Posterior vena cava (tissue), 2 donors: ENCODE data around the gene BRAF. TPM values are rescaled to one million over a fixed set of nuclear protein-coding genes. Genes with fewer than 3 reads are reported as not detected.
"Not testable (repeated sequence)": the region's sequence is repeated elsewhere in the genome, so short reads cannot be mapped to it uniquely, and the experiment has no call there.

ENCODE experiments used
- DNase-seq: peaks from one replicate; pipeline ENCODE4 v3.0.0-alpha.2; 2020; ENCODE audit warnings: low spot score
- intact Hi-C, 2 donors: fragments of 100-400 bp; cut with DNase I; formaldehyde crosslinking; loops; one replicate each; pipeline versions ENCODE4 v1.14.1 to v1.14.2; 2022 to 2023
- total RNA-seq, 2 donors: library from RNA; stranded (reverse); fragmentation: NEBNext Ultra II Directional; extraction: Animal tissue kit (Norgen Biotek cat#: 25700); gene quantifications; one replicate each; pipeline ENCODE4 v1.2.1, GENCODE V29; 2021
- donor health status: DM: yes; HTN: yes; CAD: no.
- donor health status: DM: yes; HTN: yes; CAD: no.

BRAF gene
- total RNA-seq, 2 donors from 2014 or later = 32.9 to 39.8 TPM

DNA sequence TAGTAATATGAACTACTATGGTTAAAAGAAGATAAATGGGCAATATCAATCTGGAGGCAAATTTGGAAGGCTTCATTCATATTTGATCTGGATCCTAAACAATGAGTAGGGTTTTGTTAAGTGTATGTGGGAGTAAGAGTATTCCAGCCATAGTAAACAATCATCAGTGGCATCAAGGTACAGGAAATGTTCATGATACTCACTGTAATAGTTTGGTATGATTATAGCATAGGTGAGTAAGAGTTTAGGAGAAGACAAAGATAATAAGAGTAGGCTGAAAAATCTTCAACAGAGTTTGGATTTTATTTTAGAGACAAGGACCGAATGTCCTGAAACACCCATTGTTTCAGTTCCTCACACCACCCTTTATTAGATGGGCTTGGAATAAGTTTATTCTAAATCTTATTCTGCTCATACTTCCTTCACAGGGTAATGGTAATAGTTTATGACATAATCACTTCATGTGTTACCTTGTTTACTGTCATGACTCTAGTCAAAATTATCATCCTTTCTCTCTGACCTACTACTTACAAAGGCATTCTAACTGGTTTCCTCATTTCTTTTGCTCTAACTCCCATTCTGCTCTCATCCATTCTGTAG is 38.9 kb downstream of the BRAF start:
- intact Hi-C loops = no loop called here
- no peak for DNase-seq

DNA sequence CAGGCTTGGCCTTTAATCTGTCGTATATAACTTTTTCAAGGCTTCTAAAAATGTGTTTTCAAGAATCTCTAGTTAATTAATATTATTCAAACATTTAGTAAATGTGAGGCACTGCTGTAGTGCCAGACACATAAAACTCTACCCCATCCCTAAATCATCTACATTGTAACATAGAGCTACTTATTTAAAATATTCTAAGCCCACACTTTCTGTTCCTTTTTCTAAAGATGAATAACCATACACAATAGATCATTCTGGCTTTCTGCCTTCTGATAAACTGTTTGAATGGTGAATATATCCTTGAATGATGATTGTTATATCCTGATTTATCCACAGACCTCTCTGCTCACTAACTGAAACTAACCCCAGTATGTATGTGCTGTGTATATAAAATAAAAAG is 41.4 kb downstream of the BRAF start:
- no peak for DNase-seq
- intact Hi-C loops = no loop called here

DNA sequence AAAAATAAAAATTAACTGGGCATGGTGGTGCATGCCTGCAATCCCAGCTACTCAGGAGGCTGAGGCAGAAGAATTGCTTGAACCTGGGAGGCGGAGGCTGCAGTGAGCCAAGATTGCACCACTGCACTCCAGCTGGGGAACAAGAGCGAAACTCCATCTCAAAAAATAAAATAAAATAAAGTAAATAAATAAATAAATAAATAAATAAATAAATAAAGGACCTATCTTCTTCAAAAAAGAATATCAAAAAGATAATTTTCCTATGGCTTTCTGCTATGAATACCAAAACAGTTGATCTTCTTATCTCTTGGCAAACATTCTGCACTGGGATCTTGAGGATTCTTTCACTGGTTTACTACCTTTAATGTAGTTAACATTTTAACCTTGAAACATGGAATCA is 41.9 kb downstream of the BRAF start:
- DNase-seq, intact Hi-C loops: not testable (repeated sequence)

DNA sequence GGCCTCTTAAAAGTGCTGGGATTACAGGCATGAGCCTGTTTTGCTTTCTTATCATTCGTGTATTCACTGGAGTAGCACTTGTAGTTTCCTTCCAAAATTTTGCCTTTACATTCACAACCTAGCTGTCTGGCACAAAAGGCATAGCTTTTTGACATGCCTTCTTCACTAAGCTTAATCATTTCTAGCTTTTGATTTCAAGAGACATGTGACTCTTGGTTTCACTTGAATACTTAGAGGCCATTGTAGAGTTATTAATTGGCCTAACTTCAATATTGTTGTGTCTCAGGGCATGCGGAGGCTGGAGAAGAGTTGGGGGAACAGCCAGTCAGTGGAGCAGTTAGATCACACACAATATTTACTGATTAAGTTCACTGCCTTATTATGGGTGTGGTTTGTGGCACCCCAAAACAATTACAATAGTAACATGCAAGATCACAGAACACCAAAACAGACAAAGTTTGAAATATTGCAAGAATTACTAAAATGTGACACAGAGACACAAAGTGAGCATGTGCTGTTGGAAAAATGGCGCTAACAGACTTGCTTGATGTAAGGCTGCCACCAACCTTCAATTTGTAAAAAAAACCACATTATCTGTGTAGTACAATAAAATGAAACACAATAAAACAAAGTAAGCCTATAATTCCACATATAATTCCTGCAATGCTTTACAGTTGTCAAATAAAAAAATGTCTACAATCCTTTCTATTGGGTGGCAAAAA is 43.1 kb downstream of the BRAF start:
- intact Hi-C loops = no loop called here

DNA sequence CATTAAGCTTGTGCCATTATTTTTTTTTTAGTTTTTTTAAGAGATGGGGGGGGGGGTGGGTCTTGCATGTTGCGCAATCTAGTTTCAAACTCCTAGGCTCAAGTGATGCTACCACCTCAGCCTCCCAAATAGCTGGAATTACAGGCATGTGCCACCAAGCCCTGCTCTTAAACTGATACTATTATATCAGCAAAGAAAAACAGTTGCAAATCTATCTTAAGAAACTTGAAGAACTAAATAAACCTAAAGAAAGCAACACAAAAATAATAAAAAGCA is 47.5 kb downstream of the BRAF start:
- intact Hi-C loops = no loop called here
- no peak for DNase-seq

More for the DNA sequence above, 43.1 kb downstream of the BRAF start:
- DNase-seq = no peak

DNA sequence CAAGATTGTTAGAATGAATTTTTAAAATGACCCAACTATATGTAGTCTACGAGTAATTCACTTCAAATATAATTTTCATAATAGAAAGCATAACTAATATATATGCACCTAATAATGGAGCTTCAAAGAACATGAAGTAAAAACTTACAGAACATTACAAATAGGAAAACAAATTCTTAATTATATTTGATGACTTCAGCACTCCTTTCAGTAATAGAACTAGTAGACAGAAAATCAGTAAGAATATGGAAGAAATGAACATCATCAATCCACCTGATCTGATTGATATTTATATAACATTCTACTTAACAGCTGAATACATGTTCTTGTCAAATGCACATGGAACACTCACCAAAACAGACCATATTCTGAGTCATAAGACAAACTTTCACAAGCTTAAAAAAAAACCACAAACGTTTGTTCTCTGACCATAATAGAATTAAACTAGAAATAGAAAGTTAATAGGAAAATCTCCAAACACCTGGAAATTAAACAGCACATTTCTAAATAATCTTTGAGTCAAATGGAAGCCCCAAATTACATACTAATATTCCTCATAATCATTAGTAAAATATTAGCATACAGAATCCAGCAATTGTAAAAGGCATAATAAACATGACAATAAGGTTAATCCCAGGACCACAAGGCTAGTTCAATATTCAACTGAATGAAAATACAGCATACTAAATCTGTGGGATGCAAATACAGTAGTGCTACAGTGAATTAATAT is 48.0 kb downstream of the BRAF start:
- no peak for DNase-seq
- intact Hi-C loops = no loop called here

DNA sequence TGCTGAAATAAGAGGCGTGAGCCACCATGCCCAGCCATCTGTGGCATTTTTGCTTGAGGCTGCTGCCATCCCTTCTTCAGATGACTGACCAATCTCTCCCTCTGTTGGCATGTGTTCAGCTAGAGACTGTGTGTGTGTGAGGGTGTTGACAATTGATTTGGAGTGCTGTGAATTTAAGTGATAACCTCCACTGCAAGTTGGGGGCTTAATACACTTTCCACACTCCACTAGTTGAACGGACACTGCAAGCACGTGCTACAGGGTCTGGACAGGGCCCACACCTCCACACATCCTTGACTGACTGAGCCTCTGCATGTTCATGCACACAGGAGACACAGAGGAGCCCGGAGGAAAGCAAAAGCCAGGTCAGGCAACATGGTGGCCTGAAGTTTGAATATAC is 51.3 kb downstream of the BRAF start:
- no peak for DNase-seq
- intact Hi-C loops = no loop called here

DNA sequence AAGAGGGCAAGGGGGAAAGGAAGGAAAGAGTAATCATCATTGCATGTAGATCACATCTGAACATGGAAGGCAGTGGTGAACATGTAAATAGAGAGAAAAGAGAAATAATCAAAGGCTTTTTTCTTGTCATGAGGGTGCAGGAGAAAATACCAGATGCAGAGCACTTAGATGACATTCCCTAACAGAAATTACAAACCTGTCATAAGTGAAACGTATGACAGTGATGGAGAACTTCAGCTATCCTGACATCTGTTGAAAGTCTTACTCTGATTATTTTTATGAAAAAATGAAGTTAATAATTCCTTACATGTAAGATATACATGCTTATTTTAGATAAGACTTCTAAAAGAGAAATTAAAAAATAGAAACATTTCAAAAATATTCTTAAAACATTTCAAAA is 54.7 kb downstream of the BRAF start:
- no peak for DNase-seq
- intact Hi-C loops = no loop called here

DNA sequence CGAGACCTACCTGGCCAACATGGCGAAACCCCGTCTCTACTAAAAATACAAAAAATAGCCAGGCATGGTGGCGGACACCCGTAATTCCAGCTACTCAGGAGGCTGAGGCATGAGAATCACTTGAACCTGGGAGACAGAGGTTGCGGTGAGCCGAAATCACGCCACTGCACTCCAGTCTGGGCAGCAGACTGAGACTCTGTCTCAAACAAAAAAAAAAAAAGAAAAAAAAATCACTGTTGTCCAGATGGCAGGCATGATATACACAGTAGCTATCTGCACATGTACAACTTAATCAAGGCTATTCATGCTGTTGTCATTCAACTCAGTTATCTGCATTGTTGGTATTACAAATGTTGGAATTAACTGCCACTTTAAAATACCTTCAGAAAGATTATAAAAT is 55.3 kb downstream of the BRAF start:
- intact Hi-C loops = no loop called here
- DNase-seq = no peak

DNA sequence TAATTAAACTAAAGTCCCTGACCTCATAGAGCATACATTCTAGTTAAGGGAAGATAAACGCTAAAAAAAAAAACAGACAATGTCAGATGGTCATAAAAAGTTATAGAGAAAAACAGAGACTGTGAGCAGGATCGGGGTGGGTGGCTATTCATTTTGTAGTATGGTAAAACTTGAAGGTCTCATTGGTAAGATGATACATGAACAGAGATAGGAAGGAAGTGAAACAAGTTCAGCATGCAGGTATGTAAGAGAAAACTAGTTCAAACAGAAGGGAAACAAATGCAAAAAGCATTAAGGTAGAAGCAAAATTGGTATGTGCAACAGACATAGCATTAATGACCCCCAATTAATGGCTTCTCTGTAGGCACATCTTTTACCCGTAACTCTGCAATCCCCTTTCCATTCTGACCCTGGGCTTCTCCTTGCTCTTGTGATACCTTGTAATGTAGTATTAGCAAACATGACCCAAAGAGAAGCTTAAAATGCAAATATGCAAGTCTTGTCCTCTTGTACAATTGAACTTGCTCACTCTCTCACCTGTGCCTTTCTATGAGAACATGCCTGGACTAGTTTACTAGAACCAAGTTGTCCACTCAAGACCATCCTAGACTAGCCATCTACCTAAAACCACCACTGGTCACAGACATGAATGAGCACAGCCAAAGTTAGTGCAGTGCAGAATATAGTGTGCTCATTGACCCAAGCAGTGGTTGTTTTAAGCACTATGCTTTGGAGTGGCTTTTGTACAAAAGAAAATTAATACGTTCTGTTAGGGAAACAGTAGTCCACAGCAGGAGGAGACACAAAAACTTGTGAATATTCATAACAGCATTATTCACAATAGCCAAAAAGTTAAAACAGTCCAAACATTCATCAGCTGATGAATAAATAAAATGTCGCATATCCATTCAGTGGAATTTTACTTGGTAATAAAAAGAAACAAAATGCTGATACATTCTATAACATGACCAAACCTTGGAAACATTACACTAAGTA is 57.0 kb downstream of the BRAF start:
- intact Hi-C loops = no loop called here
- no peak for DNase-seq

DNA sequence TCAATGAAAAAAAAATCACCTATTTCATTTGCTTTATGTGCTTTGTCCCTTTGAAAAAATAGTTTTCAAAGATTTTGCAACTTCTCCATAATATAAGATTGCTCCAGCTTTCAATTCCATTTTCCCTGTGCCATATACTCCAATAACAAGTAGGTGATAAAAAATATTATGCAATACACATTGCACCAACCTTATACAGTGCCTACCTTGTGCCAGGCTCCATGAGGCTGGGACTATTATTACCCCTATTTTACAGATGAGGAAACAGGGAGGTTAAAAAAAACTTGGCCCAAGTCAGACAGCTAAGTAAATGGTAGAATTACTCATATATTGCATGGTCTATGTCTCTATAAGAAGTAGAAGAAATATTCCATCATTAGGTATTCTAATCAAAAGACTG is 57.8 kb downstream of the BRAF start:
- intact Hi-C loops = no loop called here
- no peak for DNase-seq

DNA sequence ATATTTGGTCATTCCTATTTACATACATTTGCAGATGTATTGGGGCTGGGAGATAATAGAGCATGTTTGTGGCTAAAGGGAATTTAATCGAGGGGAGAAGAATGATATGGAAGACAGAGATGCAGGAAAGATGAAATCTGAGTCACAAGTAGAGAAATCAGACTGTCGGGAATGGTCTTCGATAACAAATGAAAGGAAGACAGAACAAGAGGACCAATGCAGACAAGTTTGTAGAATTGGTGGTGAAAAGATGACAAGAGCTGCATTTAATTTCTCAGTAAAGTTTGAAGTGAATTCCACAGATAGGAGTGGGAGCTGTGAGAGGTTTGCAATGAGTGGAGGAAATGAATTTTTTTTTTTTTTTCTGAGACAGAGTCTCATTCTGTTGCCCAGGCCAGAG is 60.0 kb downstream of the BRAF start:
- intact Hi-C loops = no loop called here
- DNase-seq = no peak

DNA sequence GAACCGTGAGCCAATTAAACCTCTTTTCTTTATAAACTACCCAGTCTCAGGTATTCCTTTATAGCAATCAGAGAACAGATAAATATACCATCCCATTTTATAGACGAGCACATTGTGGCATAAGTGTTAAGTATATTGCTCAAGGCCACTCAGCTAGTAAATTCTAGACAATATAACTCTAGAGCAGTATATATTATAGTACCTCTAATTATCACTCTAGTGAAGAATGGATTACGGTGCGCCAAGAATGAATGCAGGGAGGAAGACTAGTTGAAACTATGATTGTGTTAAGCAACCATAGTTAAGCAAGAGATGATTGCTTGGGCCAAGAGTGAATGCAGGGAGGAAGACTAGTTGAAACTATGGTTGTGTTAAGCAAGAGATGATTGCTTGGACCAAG is 60.9 kb downstream of the BRAF start:
- no peak for DNase-seq
- intact Hi-C loops = no loop called here

DNA sequence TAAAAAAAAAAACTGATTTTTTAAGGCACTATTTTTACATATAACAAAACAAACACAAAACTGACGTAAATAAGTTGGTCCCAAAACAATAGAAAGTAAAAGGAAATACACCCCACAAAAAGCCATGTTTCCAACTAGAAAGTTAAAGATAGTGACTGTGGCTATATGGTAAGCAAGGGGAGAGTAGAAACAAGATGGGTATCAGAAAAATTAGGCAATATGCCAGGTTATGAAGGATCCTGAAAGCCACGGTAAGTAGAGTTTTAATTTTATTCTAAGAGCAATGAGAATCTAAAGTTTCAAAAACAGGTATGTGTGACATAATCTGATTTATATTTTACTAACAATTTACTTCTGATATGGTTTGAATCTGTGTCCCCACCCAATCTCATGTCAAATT is 61.5 kb downstream of the BRAF start:
- intact Hi-C loops = no loop called here
- no peak for DNase-seq

DNA sequence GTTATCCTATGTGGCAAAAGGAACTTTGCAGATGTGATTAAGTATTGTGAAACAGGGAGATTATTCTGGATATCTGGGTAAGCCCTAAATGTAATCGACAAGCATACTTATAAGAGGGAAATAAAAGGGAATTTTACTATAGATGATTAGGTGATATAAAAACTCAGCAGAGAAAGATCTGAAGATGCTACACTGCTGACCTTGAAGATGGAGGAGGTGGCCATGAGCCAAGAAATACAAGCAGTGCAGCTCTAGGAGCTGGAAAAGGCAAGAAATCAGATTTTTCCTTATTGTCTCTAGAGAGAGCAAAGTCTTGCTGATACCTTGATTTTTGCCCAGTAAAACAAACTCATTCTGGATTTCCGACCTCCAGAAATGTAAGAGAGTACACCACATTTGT is 67.7 kb downstream of the BRAF start:
- intact Hi-C loops = no loop called here

DNA sequence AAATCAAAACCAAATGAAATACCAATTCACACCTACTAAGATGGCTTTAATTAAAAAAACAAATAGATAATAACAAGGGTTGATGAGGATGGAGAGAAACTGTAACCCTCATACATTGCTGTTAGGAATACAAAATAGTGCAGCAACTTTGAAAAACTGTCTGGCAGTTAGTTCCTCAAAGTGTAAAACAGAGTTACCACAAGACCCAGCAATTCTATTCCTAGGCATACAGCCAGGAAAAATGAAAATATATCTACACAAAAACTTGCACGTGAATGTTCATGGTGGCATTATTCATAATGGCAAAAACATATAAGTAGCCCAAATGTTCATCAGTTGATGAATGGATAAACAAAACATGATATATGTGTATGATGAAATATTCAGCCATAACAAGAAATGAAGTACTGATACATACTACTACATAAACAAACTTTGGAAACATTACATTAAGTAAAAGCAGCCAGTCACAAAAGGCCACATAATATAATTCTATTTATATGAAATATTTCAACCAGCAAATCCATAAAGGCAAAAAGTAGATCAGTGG is 83.5 kb downstream of the BRAF start:
- intact Hi-C loops = no loop called here
- DNase-seq = no peak

More for the DNA sequence above, 67.7 kb downstream of the BRAF start:
- DNase-seq = no peak

DNA sequence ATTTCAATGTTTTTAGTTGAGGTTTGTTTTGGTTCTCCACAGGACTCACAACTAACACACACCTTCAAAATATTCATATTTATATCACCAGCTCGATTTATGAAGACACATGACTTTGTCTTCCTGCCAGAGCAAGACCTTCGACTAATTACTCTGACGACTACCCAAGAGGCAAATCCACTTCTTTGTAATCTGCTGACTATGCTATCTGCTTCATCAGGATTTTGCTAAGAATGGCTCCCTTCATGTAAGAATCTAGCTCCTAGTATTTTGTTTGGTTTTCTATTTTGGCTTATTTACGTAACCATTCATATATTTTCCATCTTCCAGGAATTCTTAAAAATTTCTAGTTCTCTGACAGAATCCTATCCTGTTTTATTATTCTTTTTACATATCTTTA is 93.0 kb downstream of the BRAF start:
- intact Hi-C loops = no loop called here
- no peak for DNase-seq

DNA sequence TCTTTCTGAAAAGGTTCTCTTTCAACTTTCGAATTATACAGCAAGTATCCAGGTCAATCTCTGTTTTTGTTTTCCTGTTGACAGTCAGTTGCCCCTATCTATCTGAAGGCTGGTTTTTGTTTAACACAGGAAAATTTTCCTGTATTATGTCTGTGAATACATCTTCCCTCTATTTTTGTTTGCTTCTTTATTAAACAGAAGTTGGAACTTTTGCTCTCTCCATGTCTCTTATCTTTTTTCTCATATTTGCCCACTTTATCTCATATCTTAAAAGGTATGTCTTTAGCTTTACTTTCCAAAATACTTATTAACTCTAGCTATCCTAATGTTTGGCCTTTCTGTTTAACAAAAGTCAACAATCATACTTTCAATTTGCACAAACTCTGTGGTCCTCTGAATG is 95.0 kb downstream of the BRAF start:
- intact Hi-C loops = no loop called here
- no peak for DNase-seq

DNA sequence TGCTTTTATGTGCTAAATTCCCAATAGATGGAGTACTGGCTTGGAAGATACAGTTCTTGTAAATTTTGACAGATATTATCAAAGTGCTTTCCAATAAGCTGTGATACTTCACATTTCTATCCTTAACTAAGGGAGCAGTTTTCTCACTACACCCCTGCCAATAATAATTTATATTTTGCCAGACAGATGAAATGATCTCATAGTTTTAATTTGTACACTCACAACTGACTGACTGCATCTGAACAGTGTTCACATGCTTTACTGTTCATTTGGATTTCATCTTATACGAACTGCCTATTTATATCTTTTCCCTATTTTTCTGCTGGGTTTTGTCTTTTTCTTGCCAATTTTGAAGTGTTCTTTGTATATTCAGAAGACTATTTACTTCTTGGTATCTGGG is 96.0 kb downstream of the BRAF start:
- intact Hi-C loops = no loop called here
- DNase-seq = no peak

DNA sequence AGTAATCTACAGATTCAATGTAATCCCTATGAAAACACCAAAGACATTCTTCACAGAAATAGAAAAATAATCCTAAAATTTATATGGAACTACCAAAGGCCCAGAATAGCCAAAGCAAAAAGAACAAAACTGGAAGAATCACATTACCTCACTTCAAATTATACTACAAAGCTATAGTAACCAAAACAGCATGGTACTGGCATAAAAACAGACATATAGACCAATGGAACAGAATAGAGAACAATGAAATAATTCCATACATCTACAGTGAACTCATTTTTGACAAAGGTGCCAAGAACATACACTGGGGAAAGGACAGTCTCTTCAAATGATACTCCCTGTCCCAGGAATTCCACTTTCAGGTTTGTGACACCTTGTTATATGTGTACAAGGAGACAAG is 107.3 kb downstream of the BRAF start:
- intact Hi-C loops, DNase-seq: not testable (repeated sequence)
